HCT116 (cell line): Measurements from ENCODE around the gene KCTD15. TPM values are rescaled to one million over a fixed set of nuclear protein-coding genes. Genes with fewer than 3 reads are reported as not detected.

Experiments used
- ATAC-seq: fragments of 200-7000 bp; cut with Tn5 transposase; 2 replicates; pipeline ENCODE4 v1.9.1; 2020; ENCODE audit warnings: mild to moderate bottlenecking, moderate library complexity
- BruUV-seq: library from RNA; stranded (reverse); fragments of 400-500 nt; replicated peaks from 2 replicates; lab custom pipeline; 2021; lab: Mats Ljungman, UMichigan
- CTCF ChIA-PET: fragments of 300-600 bp; sonication (Branson Sonifier 250); formaldehyde crosslinking; loops from one replicate; lab custom pipeline; 2021; ENCODE audit warnings: antibody characterized with exemption; lab: Charles Lee
- POLR2A ChIA-PET: fragments of 300-600, 350-600 bp; sonication (Branson Sonifier 250); formaldehyde crosslinking; loops from one replicate; lab custom pipeline; 2021; ENCODE audit warnings: antibody characterized with exemption; lab: Charles Lee
- RAD21 ChIA-PET, 2 experiments: fragments of 300-600 bp; sonication (Branson Sonifier 250); formaldehyde crosslinking; loops; one replicate each; lab custom pipeline; 2023; ENCODE audit warnings: low total read pairs in 2 of 2; ENCODE audit not compliant: uncharacterized antibody in 2 of 2, unreplicated experiment in 2 of 2, low non-redundant PET in 1 of 2; lab: Charles Lee
- DNase-seq: peaks from one replicate; pipeline ENCODE4 v3.0.0-alpha.2; 2010; ENCODE audit warnings: low read depth, low spot score
- H2AFZ ChIP-seq: fragments of 200-600 bp; shearing (Covaris generic), sonication (generic); 2 replicates; pipeline ENCODE4 v1.6.1; 2017; ENCODE audit warnings: low read depth, mixed run types, mixed read lengths, antibody characterized with exemption, low read length; ENCODE audit not compliant: poor library complexity, severe bottlenecking
- H3K27ac ChIP-seq: 2 replicates; pipeline ENCODE4 v1.5.1; 2012; ENCODE audit warnings: low read depth, low read length
- H3K27me3 ChIP-seq: fragments of 200-600 bp; sonication (generic); 2 replicates; pipeline ENCODE4 v1.6.1; 2016; ENCODE audit warnings: mixed run types, low read length, mixed read lengths; ENCODE audit not compliant: insufficient read depth
- H3K36me3 ChIP-seq, 2 experiments: fragments of 200-500 bp in 1 of 2; fragments of 200-600 bp in 1 of 2; sonication (Bioruptor generic) in 1 of 2; sonication (generic) in 1 of 2; 2 replicates each; pipeline versions ENCODE4 v1.5.1 to v1.6.1; 2014 to 2016; ENCODE audit warnings: low read length in 2 of 2, inconsistent platforms in 1 of 2, mixed read lengths in 1 of 2, mixed run types in 1 of 2; ENCODE audit not compliant: insufficient read depth in 2 of 2, control insufficient read depth in 1 of 2
- H3K4me1 ChIP-seq, 2 experiments: fragments of 200-600 bp in 1 of 2; sonication (generic) in 1 of 2; 2 replicates each; pipeline versions ENCODE4 v1.5.1 to v1.6.1; 2012 to 2017; ENCODE audit warnings: low read length in 2 of 2, inconsistent platforms in 1 of 2, mild to moderate bottlenecking in 1 of 2, mixed read lengths in 1 of 2, mixed run types in 1 of 2, moderate library complexity in 1 of 2; ENCODE audit not compliant: insufficient read depth in 2 of 2, control insufficient read depth in 1 of 2
- H3K4me2 ChIP-seq: fragments of 200-600 bp; sonication (generic); 2 replicates; pipeline ENCODE4 v1.6.1; 2017; ENCODE audit warnings: mixed run types, low read length, mixed read lengths
- H3K4me3 ChIP-seq, 2 experiments: fragments of 200-600 bp in 1 of 2; sonication (generic) in 1 of 2; replicated peaks in 1 of 2; 2 replicates each; pipeline ENCODE4 v1.5.1; 2011 to 2016; ENCODE audit warnings: low read length in 2 of 2, control low read depth in 1 of 2, low read depth in 1 of 2, mild to moderate bottlenecking in 1 of 2, mixed read lengths in 1 of 2, mixed run types in 1 of 2
- H3K79me2 ChIP-seq: fragments of 200-600 bp; sonication (generic); 2 replicates; pipeline ENCODE4 v1.6.1; 2017; ENCODE audit warnings: mild to moderate bottlenecking, mixed run types, low read length, moderate library complexity, mixed read lengths; ENCODE audit not compliant: insufficient read depth
- H3K9ac ChIP-seq: fragments of 200-600 bp; sonication (generic); 2 replicates; pipeline ENCODE4 v1.6.1; 2016; ENCODE audit warnings: low read length, mixed read lengths
- H3K9me2 ChIP-seq: fragments of 200-600 bp; sonication (generic), shearing (Covaris generic); 2 replicates; pipeline ENCODE4 v1.6.1; 2017; ENCODE audit warnings: mixed run types, mild to moderate bottlenecking, moderate library complexity; ENCODE audit not compliant: insufficient read depth
- H3K9me3 ChIP-seq, 2 experiments: fragments of 200-500 bp in 1 of 2; fragments of 200-600 bp in 1 of 2; sonication (Bioruptor generic) in 1 of 2; sonication (generic) in 1 of 2; 2 replicates each; pipeline ENCODE4 v1.6.1; 2014 to 2017; ENCODE audit warnings: low read length in 2 of 2, mixed read lengths in 2 of 2, inconsistent platforms in 1 of 2, low read depth in 1 of 2, mild to moderate bottlenecking in 1 of 2, mixed run types in 1 of 2, moderate library complexity in 1 of 2; ENCODE audit not compliant: control insufficient read depth in 1 of 2, insufficient read depth in 1 of 2
- H4K20me1 ChIP-seq: fragments of 200-600 bp; sonication (generic), shearing (Covaris generic); 2 replicates; pipeline ENCODE4 v1.6.1; 2017; ENCODE audit warnings: mixed run types, mild to moderate bottlenecking, moderate library complexity; ENCODE audit not compliant: insufficient read depth
- CBX3 ChIP-seq: IDR thresholded peaks from 2 replicates; pipeline ENCODE4 v1.6.1; 2012; ENCODE audit warnings: low read depth
- CTCF ChIP-seq, 3 experiments: fragments of 200-600 bp in 1 of 3; sonication (generic) in 1 of 3; IDR thresholded peaks in 2 of 3; conservative IDR thresholded peaks in 1 of 3; 2 replicates each; pipeline ENCODE4 v1.5.1; 2012 to 2017; ENCODE audit warnings: low read depth in 2 of 3, low read length in 2 of 3, antibody characterized with exemption in 1 of 3, borderline replicate concordance in 1 of 3, control low read depth in 1 of 3, mild to moderate bottlenecking in 1 of 3, mixed read lengths in 1 of 3, mixed run types in 1 of 3, moderate library complexity in 1 of 3; ENCODE audit not compliant: insufficient read depth in 1 of 3
- ELF1 ChIP-seq: IDR thresholded peaks from 2 replicates; pipeline ENCODE4 v1.6.1; 2012; ENCODE audit warnings: low read depth, borderline replicate concordance
- EZH2 ChIP-seq: fragments of 200-600 bp; sonication (generic); IDR thresholded peaks from 2 replicates; pipeline ENCODE4 v1.6.1; 2017; ENCODE audit warnings: antibody characterized with exemption, mixed run types
- JUND ChIP-seq: IDR thresholded peaks from 2 replicates; pipeline ENCODE4 v1.6.1; 2012
- POLR2A ChIP-seq: IDR thresholded peaks from 2 replicates; pipeline ENCODE4 v1.7.0; 2011; ENCODE audit warnings: borderline replicate concordance; ENCODE audit not compliant: insufficient read depth, insufficient read length; ENCODE audit errors: extremely low read depth
- POLR2AphosphoS5 ChIP-seq: IDR thresholded peaks from 2 replicates; pipeline ENCODE4 v1.6.1; 2011; ENCODE audit warnings: mild to moderate bottlenecking, low read depth, low read length, moderate library complexity
- RAD21 ChIP-seq: IDR thresholded peaks from 2 replicates; pipeline ENCODE4 v1.6.1; 2012; ENCODE audit warnings: low read depth, mild to moderate bottlenecking
- REST ChIP-seq: IDR thresholded peaks from 2 replicates; pipeline ENCODE4 v1.6.1; 2012; ENCODE audit warnings: low read depth
- SRF ChIP-seq: IDR thresholded peaks from 2 replicates; pipeline ENCODE4 v1.6.1; 2012; ENCODE audit warnings: low read depth
- YY1 ChIP-seq: IDR thresholded peaks from 2 replicates; pipeline ENCODE4 v1.6.1; 2011; ENCODE audit warnings: low read length, low read depth, moderate library complexity, mild to moderate bottlenecking; ENCODE audit not compliant: insufficient replicate concordance; ENCODE audit errors: extremely low read depth
- ZBTB33 ChIP-seq: IDR thresholded peaks from 2 replicates; pipeline ENCODE4 v1.6.1; 2011; ENCODE audit warnings: mild to moderate bottlenecking, low read length, moderate library complexity; ENCODE audit not compliant: insufficient replicate concordance; ENCODE audit errors: extremely low read depth
- ZNF274 ChIP-seq: fragments of 200-500 bp; sonication (Bioruptor generic); IDR thresholded peaks from 2 replicates; pipeline ENCODE4 v1.6.1; 2014; ENCODE audit warnings: mild to moderate bottlenecking, low read depth, low read length, inconsistent platforms
- intact Hi-C: fragments of 100-400 bp; cut with micrococcal nuclease; formaldehyde crosslinking; loops from 2 replicates; pipeline ENCODE4 v1.10.0; 2022
- total RNA-seq: library from RNA; stranded (reverse); gene quantifications from one replicate; pipeline ENCODE4 v1.2.1, GENCODE V29; 2021; ENCODE audit not compliant: unreplicated experiment

Gene KCTD15
- total RNA-seq, 1 experiment from 2014 or later: 29.2 TPM

GRCh38 chr19:33752945-33753344 is 43.7 kb upstream of the KCTD15 start:
- TF ChIP-seq CBX3 (no peak), REST (no peak), YY1 (no peak), EZH2 (no peak), ELF1 (no peak), ZNF274 (no peak), POLR2AphosphoS5 (no peak), POLR2A (no peak), ZBTB33 (no peak), RAD21 (no peak), JUND (no peak), CTCF (IDR thresholded peaks at IDR 0.05 in 2 of 3, conservative IDR thresholded peaks at IDR 0.05 in 1 of 3; ENCODE audit: borderline replicate concordance in 1 of 3, insufficient read depth in 1 of 3, low read depth in 2 of 3, low read length in 2 of 3) (no peak), SRF (no peak)
- BruUV-seq: no TSS peak
- Histone ChIP-seq H3K9me2 (no peaks in the 10 kb centered on the region), H3K9ac (no peak overlapping the region), H3K79me2 (no peaks in the 10 kb centered on the region), H3K9me3 (no peaks in the 10 kb centered on the region), H3K4me2 (no peak overlapping the region), H3K36me3 (no peaks in the 10 kb centered on the region), H2AFZ (no peak overlapping the region), H3K4me1 (no peaks in the 10 kb centered on the region), H3K27ac (no peak overlapping the region), H3K27me3 (peaks cover 22% of the 10 kb centered on the region; the same call in 1 of the 2 replicates), H4K20me1 (no peaks in the 10 kb centered on the region), H3K4me3 (no peak overlapping the region)
- intact Hi-C loops: no loop called here
- CTCF ChIA-PET: no interaction called here
- RAD21 ChIA-PET: no interaction called here
- DNase-seq (no peak), ATAC-seq (no peak)
- POLR2A ChIA-PET: no interaction called here
